Progenitor cell of endocrine pancreas (in vitro differentiated cells): ENCODE data around the gene TFEB. TPM values are rescaled to one million over a fixed set of nuclear protein-coding genes. Genes with fewer than 3 reads are reported as not detected.

ENCODE experiments used
- DNase-seq: peaks from one replicate; pipeline ENCODE4 v3.0.0; 2021; ENCODE audit warnings: low spot score; ENCODE audit not compliant: unreplicated experiment
- H3K27ac Mint-ChIP-seq: 2 replicates; pipeline ENCODE4 v1.8.0; 2021; ENCODE audit warnings: mild to moderate bottlenecking, moderate library complexity, mixed read lengths
- H3K27me3 Mint-ChIP-seq: 2 replicates; pipeline ENCODE4 v1.8.0; 2021; ENCODE audit warnings: mixed read lengths
- H3K36me3 Mint-ChIP-seq: 2 replicates; pipeline ENCODE4 v1.8.0; 2022; ENCODE audit warnings: mixed read lengths; ENCODE audit not compliant: insufficient read depth
- H3K4me1 Mint-ChIP-seq: 2 replicates; pipeline ENCODE4 v1.8.0; 2021; ENCODE audit warnings: low read depth, mixed read lengths
- H3K4me3 Mint-ChIP-seq: 2 replicates; pipeline ENCODE4 v1.8.0; 2021; ENCODE audit warnings: low read depth, mild to moderate bottlenecking, moderate library complexity, mixed read lengths
- H3K9me3 Mint-ChIP-seq: 2 replicates; pipeline ENCODE4 v1.8.0; 2021; ENCODE audit warnings: low read depth, mixed read lengths
- CTCF ChIP-seq: fragments of 200-600 bp; sonication (generic); IDR thresholded peaks from one replicate; pipeline ENCODE4 v1.5.0; 2021; ENCODE audit warnings: antibody characterized with exemption, mild to moderate bottlenecking; ENCODE audit not compliant: unreplicated experiment
- total RNA-seq: library from RNA; stranded (reverse); gene quantifications from 2 replicates; pipeline ENCODE4 v1.2.1, GENCODE V29; 2021

Gene TFEB
- total RNA-seq, 1 donor from 2014 or later = 0.48 TPM

DNA sequence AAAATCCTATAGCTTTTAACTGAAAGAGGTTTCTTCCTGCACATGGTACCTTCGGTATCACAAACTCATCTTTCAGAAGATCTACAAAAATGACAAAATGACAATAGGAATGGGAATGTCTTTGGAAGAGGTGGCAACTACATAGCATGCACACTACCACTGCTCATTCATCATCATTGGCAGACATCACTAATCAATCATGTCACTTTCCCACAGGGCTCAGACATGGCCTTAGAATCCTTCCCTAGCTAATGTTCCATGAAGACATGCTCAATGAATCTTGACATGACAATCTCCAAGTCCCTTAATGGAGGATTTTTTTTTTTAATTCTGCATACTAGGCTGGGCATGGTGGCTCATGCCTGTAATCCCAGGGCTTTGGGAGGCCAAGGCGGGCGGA, 15.0 kb upstream of the TFEB start:
- no peak overlapping the region for H3K4me3 Mint-ChIP-seq
- no peaks in the 10 kb centered on the region for H3K36me3 Mint-ChIP-seq
- H3K27ac Mint-ChIP-seq = no peak overlapping the region
- H3K27me3 Mint-ChIP-seq = peaks cover 14% of the 10 kb centered on the region
- peaks cover 5% of the 10 kb centered on the region for H3K4me1 Mint-ChIP-seq
- DNase-seq = no peak
- no peak for TF ChIP-seq CTCF
- no peaks in the 10 kb centered on the region for H3K9me3 Mint-ChIP-seq

- Mint-ChIP-seq H3K27ac (no peak overlapping the region), H3K4me3 (no peak overlapping the region), H3K27me3 (peaks cover 14% of the 10 kb centered on the region), H3K9me3 (no peaks in the 10 kb centered on the region), H3K36me3 (no peaks in the 10 kb centered on the region), H3K4me1 (peaks cover 5% of the 10 kb centered on the region)
- no peak for DNase-seq
- TF ChIP-seq CTCF = no peak
These were observed 13.1 kb upstream of the TFEB start for GRCh38 chr6:41748542-41748941.

GRCh38 chr6:41748102-41748477, 12.7 kb upstream of the TFEB start:
- peaks cover 5% of the 10 kb centered on the region for H3K4me1 Mint-ChIP-seq
- DNase-seq = no peak
- no peak overlapping the region for H3K27ac Mint-ChIP-seq
- no peak overlapping the region for H3K4me3 Mint-ChIP-seq
- no peak for TF ChIP-seq CTCF
- peaks cover 13% of the 10 kb centered on the region for H3K27me3 Mint-ChIP-seq
- no peaks in the 10 kb centered on the region for H3K9me3 Mint-ChIP-seq
- H3K36me3 Mint-ChIP-seq = no peaks in the 10 kb centered on the region

DNA sequence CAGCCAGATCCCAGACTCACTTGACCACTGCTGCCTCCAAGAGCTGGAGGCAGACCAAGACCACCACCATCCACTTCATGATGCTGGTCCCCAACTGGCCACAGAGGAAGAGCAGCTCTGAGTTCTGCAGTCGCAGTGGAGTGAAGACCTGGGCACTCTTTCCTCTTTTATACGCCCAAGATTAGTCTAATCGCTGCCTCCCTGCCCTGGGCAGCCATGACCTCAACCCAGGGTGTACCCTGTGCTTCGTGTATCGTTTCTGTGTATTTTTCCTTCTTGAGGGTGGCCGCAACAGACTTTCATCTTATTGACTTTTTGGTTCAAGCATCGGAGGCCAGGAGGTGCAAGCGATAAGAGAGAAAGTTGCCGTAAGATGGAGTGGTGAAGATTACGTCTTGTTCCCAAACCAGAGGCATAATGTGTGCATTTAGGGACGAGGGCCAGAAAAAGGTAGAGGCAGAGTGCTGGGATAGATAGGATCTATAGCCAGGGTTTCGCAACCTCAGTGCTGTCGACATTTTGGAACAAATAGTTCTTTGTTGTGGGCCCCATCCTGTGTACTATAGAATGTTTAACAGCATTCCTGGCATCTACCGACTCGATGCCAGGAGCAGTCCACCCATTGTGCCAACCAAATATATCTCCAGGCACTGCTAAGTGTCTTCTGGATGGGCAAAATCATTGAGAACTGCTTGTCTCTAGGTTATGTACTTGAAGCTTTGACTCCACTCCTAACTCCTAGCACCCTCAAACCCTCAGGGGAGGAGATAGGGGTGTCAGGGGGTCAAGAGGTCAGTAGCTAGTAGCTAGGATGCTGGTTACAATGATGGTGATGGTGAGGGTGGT, 12.1 kb upstream of the TFEB start, which contains the start of gene PGC:
Gene PGC, minus strand, starts transcription at position 142 of the 846 bp plus-strand sequence. Its CDS starts 63 bp downstream, at position 79.
- Mint-ChIP-seq H3K27me3 (peaks cover 15% of the 10 kb centered on the region), H3K4me1 (peaks cover 5% of the 10 kb centered on the region), H3K36me3 (no peaks in the 10 kb centered on the region), H3K4me3 (no peak within 1 kb of the TSS), H3K9me3 (no peaks in the 10 kb centered on the region), H3K27ac (no peak within 1 kb of the TSS)
- no peak for DNase-seq
- no peak for TF ChIP-seq CTCF

DNA sequence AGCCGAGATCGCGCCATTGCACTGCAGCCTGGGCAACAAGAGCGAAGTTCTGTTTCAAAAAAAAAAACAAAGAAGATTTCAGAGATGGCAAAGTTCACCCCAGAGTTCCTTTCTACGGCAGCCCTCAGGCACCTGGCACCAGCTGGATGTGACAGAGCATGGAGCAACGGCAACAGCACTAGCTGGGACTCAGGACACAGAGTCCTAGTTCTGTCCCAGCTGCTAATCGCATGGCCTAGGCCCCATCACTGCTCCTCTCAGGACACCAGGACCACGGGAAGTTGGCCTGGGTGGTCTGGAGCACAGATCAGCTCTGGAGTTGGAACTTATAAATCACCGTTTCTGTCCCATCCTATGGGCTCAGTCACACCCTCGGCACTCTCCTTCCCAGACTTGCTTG, 10.7 kb upstream of the TFEB start:
- Mint-ChIP-seq H3K4me3 (no peak overlapping the region), H3K36me3 (no peaks in the 10 kb centered on the region), H3K9me3 (no peaks in the 10 kb centered on the region), H3K4me1 (peaks cover 10% of the 10 kb centered on the region), H3K27me3 (peaks cover 18% of the 10 kb centered on the region), H3K27ac (no peak overlapping the region)
- TF ChIP-seq CTCF = no peak
- no peak for DNase-seq
